Dedifferentiated amniotic fluid mesenchymal stem cell (primary cell): ENCODE measurements around the gene PFDN4.

Source experiments
- DNase-seq: peaks from one replicate; pipeline ENCODE4 v3.0.0-alpha.2; 2016; ENCODE audit errors: extremely low spot score

PFDN4 gene

DNA sequence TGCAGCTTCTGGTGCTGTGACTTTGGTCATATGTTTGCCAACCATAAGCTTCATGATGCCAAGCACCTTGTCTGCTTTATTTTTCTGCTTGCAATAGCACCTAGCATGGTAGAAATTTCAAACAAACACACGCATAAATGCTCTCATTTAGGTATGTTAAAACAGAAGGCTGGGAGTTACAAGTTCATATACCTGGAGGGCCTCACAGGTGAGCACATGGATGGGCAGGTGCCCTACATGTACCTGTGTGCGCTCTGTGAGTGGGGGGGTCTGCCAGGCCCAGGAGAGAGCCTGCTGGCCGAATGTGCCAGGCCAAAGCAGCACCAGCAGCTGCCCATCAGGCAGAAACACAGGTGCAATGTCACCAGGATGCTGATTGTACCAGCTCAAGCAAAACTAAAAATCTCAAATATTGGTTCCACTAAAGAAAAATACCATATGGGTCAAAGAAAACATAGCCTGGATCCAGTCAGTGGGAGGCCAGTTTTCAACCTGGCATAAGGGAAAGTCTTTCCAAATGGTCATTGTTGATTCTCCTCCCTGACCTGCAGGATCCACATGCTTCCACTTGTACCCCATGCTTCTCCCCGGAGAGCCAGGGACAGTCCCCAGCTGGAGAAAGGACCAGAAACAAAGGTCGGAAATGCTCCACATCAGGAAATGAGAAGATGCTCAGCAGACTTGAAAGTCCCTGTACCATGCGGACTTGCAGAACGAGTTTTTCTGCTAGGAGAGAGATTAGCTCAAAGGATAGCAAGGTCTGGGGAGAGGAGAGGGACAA, 7.2 kb upstream of the PFDN4 start:
- no peak for DNase-seq

DNA sequence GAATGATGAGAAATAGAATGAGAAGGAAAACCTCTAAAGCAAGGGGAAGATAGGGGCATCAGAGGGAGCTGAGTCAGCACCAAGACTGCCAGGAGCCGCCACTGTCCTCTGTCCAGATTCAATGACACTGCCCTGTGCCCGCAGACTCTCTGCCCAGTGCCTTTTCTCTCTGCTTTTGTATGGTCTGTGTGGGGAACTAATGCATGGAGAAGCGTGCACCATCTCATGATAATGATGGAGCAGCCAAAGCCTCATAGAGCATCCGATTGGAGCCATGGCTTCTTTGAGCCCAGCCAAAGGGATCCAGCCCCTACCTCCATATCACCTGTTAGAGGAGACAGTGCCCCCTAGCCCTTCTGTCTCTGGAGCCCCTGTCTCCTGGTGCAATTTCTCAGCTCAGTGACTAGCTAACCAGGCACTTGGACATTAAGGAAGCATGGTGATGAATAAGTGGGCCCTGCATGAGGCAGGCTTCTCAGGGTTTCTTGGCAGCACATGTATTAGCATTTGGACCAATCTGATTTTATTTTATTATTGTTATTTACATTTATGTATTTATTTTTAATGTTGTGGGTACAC, 6.5 kb upstream of the PFDN4 start:
- DNase-seq, result no peak

DNA sequence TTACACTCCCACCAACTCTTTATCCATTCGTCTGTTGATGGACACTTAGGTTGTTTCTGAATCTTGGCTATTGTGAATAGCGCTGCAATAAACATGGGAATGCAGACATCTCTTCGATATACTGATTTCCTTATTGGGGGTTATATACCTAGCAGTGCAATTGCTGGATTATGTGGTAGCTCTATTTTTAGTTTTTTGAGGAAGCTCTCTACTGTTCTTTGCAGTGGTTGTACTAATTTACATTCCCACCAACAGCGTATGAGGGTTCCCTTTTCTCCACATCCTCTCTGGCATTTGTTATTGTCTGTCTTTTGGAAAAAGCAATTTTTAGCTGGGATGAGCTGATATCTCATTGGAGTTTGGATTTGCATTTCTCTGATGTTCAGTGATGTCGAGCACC, 4.6 kb upstream of the PFDN4 start:
- DNase-seq, result no peak

DNA sequence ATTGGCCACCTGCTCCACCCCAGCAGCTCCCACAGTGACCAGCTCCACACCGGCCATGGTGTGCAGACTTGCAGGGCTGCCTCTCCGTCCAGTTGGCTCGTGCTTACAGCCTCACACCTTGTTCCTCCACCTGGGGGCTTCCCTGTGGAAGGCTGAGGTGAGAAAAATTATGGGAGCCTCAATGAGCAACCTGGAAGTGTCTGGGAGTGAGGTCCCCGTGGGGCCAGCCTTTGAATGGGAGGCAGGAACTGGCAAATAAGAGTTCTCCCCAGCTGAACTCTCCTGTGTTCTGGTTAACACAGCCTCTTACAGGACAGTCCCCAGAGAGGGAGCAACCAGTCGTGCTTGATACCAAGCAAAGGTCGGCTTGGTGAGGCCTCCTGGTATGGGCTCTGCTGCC, 3.8 kb upstream of the PFDN4 start:
- no peak for DNase-seq

DNA sequence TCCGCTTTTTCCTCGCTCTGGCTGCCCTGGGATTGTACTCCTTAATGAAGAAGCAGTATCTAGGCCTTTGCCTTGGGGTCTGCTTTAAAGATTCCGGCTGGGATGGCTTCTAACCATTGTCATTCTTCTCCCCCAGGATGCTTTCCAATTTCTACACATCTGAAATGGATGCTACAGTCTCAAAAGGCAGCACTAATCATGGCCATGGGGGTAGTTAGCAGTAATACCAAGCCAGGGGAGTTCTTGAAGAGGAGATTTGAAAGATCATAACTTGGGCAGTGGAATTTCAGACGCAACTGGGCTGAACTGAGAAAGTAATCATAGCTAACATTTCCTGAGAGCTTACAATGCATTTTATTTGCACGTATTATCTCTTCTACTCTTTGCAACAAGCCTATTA, 3.4 kb upstream of the PFDN4 start:
- DNase-seq, result no peak

DNA sequence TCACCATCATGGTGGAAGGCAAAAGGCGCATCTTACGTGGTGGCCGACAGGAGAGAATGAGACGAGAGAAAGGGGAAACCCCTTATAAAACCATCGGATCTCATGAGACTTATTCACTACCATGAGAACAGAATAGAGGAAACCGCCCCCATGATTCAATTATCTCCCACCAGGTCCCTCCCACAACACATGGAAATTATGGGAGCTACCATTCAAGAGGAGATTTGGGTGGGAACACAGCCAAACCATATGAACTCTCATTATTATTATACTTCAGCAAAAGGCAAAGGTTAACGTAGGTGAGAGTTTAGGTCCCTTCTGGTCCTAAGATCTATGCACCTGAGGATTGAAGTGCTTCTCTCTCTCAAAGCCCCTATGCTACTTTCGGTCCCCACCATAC, 2.4 kb upstream of the PFDN4 start:
- DNase-seq, result no peak

DNA sequence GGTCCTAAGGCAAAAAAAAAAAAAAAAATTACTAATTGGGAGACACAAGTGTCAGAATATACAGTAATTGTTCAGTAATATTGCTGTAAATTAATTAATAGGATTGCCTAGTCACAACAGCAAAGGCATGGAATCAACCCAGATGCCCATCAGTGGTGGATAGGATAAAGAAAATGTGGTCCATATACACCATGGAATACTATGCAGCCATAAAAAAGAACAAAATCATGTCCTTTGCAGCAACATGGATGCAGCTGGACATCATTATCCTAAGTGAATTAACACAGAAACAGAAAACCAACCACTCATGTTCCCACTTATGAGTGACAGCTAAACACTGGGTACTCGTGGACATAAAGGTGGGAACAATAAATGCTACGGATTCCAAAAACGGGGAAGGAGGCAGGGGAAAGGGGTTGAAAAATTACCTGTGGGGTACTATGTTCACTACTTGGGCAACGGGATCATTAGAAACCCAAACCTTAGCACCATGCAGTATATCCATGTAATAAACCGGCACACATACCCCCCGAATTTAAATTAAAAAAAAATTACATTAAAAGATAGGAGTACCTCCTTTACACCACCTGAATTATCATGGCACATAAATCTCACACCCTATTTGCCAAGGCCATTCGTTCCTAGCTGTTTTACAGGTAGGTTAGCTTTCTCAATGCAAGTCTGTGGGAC, 689 bp upstream of the PFDN4 start:
- DNase-seq, result no peak

DNA sequence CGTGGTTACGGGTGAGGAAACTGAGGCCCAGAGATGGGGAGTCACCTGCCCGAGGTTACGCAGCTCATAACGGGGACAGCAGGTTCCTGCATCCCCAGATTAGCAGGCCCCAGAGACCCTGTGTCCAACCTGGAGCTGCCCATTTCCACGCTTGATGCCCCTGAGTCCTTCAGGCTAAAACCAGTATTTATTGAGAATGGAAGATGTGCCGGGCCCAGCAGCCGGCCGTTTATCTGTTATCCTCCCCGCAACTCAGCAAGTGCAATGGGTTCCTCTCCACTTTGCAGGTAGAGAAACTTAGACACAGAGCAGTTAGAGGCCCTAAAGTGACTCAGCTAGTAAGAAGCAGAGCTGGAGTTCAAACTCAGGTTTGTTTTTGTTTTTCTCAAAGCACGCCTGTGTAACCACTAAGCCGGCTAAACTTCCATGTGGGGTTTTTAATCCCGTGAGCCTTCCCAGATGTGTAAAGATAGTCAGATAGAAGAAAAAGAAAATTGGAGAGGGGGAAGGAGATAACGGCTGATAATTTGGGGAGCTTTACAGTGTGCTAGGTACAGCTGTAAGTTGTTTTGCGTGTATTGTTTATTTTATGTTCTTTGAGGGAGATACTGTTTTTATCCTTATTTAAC, 775 bp downstream of the PFDN4 start:
- DNase-seq, result peak; percentile 52

DNA sequence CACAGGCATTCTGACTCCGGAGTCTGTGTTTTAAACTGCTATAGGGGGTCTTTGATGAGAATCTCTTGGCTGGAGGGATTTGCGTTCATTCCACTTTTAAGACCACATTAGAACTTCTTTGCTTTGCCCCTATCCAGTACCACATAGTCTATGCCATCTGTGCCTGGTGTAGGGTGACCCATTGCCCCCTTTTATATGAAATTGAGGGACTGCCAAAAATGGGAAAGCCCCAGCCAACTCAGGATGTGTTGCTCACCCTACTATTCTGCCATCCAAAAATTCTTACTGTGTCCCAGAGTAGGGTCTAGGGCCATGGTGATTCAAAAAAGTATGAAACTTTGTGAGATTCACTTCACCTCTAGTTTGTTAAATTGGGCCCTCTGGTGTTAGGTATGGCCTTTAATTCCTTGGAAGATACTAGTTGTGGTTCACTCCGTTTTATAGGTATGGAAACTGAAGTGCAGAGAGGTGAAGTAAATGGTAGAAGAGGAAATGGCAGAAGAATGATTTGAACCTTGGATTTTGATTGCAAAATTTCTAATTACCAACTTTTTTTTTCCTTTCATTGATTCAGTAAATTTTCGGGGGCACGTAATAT, 1.4 kb downstream of the PFDN4 start:
- DNase-seq, result no peak

DNA sequence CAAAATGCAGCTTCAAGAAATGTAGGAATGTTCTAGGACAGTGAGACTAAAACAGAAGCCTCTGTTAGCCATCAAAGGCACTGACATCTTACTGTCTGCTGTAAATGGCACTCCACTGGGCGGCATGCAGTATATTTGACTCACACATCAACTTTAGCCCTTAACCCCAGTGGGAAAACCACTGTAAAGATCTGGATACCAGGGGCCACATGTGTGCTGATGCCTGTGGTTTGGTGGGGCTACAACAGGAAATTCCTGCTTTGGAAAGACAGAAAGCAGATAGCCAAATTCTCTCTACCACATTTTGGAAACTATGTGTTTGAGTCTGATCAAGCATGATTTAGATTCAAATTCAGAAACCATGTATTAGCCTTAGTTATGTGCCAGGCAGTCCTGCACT, 4.3 kb downstream of the PFDN4 start:
- DNase-seq, result no peak

DNA sequence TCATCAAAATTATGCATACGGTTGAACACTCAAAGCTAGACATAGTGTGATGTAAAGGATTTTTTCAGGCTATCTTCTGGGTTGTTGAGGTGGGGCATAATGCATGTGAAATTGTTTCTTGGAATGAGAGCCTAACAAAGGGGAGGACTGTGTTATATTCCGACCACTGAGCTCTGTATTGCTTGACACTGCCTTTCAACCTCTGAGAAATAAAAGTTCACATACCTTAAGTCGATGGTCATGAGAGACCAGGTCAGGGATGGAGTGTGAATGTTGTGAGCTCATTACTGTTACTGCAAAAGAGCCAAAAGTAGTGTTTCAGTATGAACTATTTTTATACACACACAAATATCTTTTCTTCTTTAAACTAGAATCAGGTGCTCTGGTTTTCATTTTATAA, 5.0 kb downstream of the PFDN4 start:
- DNase-seq, result no peak

DNA sequence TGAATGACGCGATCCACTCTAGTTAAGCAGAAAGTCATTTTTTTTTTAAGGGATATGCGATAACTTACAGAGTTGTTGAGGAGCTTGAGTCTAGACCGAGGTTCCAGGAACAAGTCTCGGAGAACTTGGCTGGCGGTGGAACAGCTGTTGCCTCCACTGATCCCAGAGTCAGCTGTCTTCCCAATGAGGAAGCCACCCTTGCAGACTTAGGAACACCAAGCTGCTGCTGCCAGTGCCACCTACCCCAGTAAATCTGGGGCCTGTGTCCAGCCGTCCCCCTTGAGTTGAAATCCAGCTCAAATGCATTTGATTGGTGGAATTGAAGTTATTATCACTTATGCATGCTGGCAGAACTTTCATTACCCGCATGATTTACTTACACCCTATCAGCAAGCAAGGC, 6.7 kb downstream of the PFDN4 start:
- no peak for DNase-seq

DNA sequence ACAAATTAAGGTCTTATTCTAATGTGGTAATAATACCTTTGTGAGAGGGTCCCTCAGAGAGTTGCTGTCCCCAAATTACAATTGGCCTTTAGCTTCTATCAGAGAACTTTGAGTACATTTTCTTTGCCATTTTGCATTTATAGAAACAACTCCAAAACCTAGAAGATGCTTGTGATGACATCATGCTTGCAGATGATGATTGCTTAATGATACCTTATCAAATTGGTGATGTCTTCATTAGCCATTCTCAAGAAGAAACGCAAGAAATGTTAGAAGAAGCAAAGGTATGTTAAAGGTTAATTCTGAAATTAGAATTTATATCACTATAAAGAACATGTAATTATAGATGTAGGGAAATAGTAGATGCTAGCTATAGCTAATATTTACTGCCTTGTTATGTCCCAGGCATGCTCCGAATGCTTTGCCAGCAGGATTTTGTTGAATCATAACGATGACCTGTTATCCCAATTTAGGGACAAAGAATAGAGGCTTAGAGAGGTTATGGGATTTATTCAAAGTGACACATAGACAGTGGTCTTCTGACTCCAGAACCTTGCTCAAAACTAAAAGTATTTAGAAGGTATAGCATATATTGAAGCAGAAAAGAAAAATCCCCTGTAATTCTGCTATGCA, 7.4 kb downstream of the PFDN4 start:
- DNase-seq, result no peak

DNA sequence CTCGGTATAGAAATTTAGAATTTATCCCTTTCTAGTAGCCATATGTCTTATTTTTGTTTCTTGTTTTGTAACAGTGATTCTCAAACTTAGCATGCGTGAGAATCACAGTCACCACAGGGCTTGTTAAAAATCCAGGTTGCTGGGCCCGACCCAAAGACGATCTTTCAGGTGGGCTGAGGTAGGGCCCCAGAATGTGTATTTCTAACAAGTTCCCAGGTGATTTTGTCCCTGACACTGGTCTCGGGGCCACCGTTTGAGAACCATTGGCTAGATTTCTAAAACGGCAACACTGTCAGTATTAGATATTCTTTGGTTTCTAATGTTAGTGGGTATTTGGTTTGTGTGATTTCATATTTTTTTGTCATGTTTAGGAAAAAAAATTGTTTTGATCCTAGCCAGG, 9.9 kb downstream of the PFDN4 start:
- no peak for DNase-seq

DNA sequence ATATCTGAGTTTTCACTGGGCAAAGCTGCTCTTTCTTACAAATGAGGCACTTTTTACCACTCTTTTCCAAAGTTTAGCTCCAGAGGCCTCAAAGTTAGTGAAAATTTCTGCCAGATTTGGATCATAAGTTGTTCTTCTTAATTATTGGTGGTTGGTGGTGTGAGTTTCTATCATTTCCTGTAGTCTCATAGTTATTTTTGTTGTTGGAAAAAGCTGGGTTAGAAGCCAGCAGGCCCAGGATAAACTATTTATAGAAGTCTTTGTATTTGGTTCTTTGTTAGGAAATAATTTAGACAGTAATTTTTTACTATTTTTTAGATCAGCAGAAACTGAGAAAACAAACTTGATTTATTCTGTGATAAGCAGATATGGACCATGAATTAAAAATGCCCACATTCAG, 10.6 kb downstream of the PFDN4 start:
- DNase-seq, result no peak

DNA sequence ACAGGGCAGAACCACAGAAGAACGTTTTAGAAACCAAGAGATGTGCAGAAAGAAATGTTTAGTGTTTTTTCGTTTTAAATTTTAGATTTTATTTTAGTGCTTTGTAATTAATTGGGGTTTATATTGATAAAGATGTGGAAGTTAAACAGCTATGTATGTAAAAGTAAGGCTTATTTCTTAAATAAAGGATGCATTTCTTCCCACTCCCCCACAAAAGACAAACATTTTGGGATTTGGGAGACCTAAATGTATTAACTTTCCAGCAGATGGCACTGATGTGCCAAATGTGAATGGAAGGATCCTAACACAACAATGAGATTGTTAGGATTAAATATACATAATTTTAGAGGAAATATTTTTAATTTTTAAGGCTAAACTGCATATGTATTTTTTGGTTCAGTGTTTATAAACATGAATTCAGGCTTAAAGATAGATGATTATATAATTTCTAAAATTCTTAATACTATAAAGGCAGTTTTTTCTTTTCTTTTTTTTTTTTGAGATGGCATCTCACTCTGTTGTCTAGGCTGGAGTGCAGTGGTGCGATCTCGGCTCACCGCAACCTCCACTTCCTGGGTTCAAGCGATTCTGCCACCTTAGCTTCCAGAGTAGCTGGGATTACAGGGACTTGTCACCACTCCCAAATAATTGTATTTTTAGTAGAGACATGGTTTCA, 12.0 kb downstream of the PFDN4 start:
- peak; percentile 59 for DNase-seq

DNA sequence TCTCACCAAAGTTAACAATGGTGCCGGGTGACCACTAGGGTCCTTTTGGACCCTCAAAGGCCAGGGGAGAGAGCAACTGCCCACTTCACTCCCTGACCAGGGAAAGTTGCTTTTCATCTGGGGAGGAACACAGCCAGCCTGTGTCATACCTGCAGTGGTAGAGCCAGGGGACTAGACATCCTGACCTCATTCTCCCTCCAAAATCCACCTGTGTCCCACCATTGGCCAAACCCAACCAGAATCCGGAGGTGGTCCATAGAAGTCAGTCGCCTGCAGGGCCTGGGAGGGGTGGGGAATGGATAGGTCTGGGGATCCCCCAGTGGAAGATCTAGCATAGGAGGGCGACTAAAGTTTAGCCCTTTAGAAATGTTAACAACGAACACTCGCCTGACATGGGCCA, 12.8 kb downstream of the PFDN4 start:
- no peak for DNase-seq

DNA sequence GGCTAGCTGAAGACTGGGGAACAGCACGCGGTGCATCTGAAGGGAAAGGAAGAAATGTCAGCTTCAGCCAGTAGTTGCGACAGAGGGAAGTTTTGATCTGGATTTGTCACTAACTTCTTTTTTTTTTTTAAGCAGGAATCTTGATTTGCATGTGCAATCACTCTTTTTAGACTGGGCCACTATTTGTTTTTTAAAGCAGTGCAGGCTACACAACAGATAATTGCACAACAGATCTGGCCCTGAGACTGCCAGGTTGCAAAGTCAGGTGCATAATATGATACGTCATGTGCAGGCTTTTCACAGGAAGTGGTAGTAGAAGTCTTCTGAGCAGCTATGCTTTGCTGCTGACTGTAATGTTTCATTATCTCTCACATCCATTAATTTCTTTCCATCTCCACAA, 13.5 kb downstream of the PFDN4 start:
- no peak for DNase-seq

DNA sequence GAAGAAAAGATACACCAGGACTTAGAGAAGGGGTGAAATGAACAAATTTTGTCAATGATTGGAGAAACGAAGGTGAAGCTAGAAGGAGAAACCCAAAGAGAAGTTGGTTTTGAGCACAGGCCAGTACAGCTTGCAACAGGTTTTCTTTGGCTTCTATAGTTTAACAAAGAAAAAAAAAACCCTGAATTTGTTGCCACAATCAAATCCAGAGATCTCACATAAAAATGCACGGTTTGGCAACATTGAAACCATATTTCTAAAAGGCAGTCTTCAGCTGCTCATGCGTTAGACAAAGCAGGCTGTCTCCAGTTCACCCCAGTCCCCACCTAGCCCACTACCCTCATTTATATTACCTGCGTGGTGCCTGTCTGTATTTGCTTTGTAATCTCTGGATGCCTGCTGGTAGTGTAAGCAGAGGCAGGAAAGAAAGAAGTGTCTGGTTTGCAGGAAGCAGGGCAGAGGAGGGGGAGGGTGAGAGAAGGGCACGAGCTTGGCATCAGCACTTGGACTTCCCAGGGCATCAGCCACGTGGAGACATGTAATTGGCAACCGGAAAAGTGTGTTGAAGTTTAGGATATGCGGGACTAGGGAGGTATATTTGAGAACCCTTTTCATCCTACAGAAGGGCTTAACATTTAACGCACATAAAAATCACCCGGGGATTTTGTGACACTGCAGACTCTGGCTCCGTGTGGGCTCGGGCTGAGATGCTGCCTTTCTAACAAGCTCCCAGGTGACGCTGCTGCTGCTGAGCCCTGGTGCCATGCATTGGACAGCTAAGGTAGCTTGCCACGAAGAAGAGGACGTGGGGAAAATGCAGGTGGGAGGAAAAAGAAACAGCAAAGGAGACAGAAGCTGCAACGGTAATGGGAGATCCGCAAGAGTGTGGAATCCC, 14.4 kb downstream of the PFDN4 start:
- DNase-seq, result no peak

DNA sequence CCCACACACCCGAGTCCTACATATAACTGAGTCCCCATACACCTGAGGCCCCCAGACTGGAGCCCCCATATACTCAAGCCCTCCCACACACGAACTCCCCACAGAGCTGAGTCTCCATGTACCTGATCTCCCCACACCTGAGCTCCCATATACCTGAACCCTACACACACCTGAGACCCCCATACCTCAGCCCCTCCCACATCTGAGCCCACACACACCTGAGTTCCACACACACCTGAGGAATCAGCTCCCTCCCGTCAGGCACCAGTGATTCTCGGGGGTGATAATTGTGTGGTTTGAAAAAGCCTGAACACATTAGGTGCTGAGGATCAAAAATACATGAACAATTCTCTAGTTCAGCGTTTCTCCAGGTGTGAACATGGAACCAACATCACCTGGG, 15.4 kb downstream of the PFDN4 start:
- DNase-seq, result no peak
